Activated CD4-positive, alpha-beta memory T cell treated with anti-CD3 and anti-CD28 coated beads for 36 hours (primary cell): ENCODE results near the gene SLC25A24. TPM values are rescaled to one million over a fixed set of nuclear protein-coding genes. Genes with fewer than 3 reads are reported as not detected.
"Not testable (repeated sequence)": the region's sequence is repeated elsewhere in the genome, so short reads cannot be mapped to it uniquely, and the experiment has no call there.

Experiments used
- CTCF ChIA-PET: fragments of 350-600 bp; sonication (Branson Sonifier 250); formaldehyde crosslinking; loops from one replicate; lab custom pipeline; 2021; ENCODE audit warnings: antibody characterized with exemption, inconsistent platforms; lab: Charles Lee
- POLR2A ChIA-PET: fragments of 350-600 bp; sonication (Branson Sonifier 250); formaldehyde crosslinking; loops from one replicate; lab custom pipeline; 2021; ENCODE audit warnings: antibody characterized with exemption; lab: Charles Lee
- DNase-seq: peaks from one replicate; pipeline ENCODE4 v3.0.0-alpha.2; 2020
- H3K27ac Mint-ChIP-seq: one replicate; pipeline ENCODE4 v1.8.0; 2021; ENCODE audit warnings: mixed read lengths
- H3K27me3 Mint-ChIP-seq: one replicate; pipeline ENCODE4 v1.8.0; 2021; ENCODE audit warnings: mixed read lengths
- H3K36me3 Mint-ChIP-seq: one replicate; pipeline ENCODE4 v1.8.0; 2021; ENCODE audit warnings: mixed read lengths
- H3K4me1 Mint-ChIP-seq: one replicate; pipeline ENCODE4 v1.8.0; 2021; ENCODE audit warnings: low read depth, mixed read lengths
- H3K4me3 Mint-ChIP-seq: one replicate; pipeline ENCODE4 v1.8.0; 2021; ENCODE audit warnings: mild to moderate bottlenecking, mixed read lengths
- H3K9me3 Mint-ChIP-seq: one replicate; pipeline ENCODE4 v1.8.0; 2021; ENCODE audit warnings: mixed read lengths
- intact Hi-C: fragments of 100-400 bp; cut with micrococcal nuclease; formaldehyde crosslinking; loops from one replicate; pipeline ENCODE4 v1.15.1; 2023
- total RNA-seq, 2 experiments: library from RNA; stranded (reverse); gene quantifications; one replicate each; pipeline ENCODE4 v1.2.3, GENCODE V29; 2021

The SLC25A24 gene
- total RNA-seq, 2 experiments from 2014 or later: 18.1 to 19.4 TPM

DNA sequence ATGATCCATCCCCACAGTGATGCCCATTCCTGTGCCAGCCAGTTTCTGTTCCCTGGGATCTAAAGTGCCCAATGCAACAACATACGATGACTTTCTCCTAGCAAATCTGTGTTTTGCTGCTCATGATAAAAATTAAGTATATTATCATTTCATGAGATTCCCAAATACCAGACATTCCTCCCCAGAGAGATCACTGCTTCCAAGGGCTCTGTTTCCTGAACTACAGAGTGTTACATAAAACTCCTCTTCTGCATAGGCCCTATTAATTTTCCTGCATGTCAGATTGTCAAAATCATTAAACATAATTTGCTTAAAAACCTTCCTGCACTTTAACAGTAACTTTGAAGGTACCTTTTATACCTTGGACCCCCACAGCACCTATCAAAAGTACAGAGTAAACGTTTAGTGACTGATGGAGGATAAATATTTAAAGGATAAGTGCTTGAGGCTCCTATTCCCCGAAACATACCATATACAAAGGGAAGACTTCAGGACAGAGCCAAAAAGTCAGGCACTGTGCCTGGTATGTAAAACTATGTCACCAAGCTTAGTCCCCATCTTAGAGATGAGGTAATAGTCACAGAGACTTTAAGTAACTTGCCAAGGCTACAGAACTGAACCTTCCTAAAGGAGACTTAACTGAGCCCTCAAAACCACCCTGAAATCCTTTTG is 50.2 kb downstream of the SLC25A24 start:
- DNase-seq: no peak
- Mint-ChIP-seq H3K27ac (no peak overlapping the region), H3K36me3 (peaks cover 46% of the 10 kb centered on the region), H3K27me3 (no peaks in the 10 kb centered on the region), H3K9me3 (peaks cover 15% of the 10 kb centered on the region), H3K4me1 (no peaks in the 10 kb centered on the region), H3K4me3 (no peak overlapping the region)
- CTCF ChIA-PET: no interaction called here
- intact Hi-C loops: no loop called here
- POLR2A ChIA-PET: no interaction called here

- intact Hi-C loops, H3K27me3 Mint-ChIP-seq, CTCF ChIA-PET, H3K4me1 Mint-ChIP-seq, POLR2A ChIA-PET, DNase-seq, H3K4me3 Mint-ChIP-seq, H3K27ac Mint-ChIP-seq: not testable (repeated sequence)
- H3K9me3 Mint-ChIP-seq: peaks cover 15% of the 10 kb centered on the region
- peaks cover 60% of the 10 kb centered on the region for H3K36me3 Mint-ChIP-seq
Measured at GRCh38 chr1:108144569-108144968, 55.6 kb downstream of the SLC25A24 start.

DNA sequence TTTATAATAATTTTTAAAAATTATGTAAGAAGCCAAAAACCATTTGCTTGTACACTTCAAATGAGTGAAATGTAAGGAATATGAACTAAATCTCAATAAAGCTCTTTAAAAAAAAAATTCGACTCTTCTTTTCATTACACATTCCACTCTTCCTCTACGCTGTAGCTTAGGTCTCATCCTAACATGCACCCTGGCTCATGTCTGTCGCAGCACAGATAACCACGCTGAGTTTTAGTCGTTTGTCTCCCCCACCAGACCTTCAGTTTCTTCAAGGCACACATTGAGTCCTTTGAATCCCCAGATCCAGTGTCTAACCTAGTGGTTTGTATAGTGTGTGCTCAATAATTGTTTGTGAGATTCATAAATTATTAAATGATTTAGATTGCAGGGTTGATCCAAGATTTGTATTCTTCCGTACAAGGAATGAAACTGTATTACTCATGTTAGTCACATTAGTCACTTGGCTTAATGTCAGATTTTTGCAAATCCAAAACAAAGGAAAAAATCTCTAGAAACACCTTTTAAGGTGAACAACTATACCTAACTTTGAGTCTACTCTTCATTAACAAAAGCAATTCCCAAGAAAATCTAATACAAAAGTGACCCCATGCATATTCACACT is 57.3 kb downstream of the SLC25A24 start:
- POLR2A ChIA-PET: no interaction called here
- H3K4me1 Mint-ChIP-seq: peaks cover 6% of the 10 kb centered on the region

DNA sequence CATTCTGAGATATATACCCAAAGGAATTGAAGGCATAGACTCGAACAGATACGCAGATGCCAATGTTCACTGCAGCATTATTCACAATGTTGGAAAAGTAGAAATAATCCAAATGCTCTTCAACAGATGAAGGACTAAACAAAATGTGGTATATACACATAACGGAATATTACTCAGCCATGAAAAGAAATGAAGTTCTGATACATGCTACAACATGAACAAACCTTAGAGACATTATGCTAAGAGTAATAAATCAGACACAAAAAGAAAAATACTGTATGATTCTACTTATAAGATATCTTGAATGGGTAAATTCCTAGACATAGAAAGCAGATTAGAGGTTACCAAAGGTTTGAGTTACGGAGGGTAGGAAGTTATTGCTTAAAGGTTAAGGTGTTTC is 57.9 kb downstream of the SLC25A24 start:
- ChIA-PET CTCF (no interaction called here), POLR2A (no interaction called here)
- Mint-ChIP-seq H3K9me3 (peaks cover 13% of the 10 kb centered on the region), H3K27me3 (no peaks in the 10 kb centered on the region), H3K36me3 (peaks cover 49% of the 10 kb centered on the region), H3K27ac (no peak overlapping the region), H3K4me3 (no peak overlapping the region), H3K4me1 (peaks cover 6% of the 10 kb centered on the region)
- DNase-seq: no peak
- intact Hi-C loops: no loop called here

More for the DNA sequence above, 57.3 kb downstream of the SLC25A24 start:
- intact Hi-C loops: no loop called here
- peaks cover 15% of the 10 kb centered on the region for H3K9me3 Mint-ChIP-seq
- H3K27me3 Mint-ChIP-seq: no peaks in the 10 kb centered on the region
- no peak overlapping the region for H3K4me3 Mint-ChIP-seq
- CTCF ChIA-PET: no interaction called here
- no peak for DNase-seq
- H3K27ac Mint-ChIP-seq: no peak overlapping the region
- peaks cover 54% of the 10 kb centered on the region for H3K36me3 Mint-ChIP-seq

GRCh38 chr1:108141621-108142020 is 58.5 kb downstream of the SLC25A24 start:
- Mint-ChIP-seq H3K36me3 (peaks cover 43% of the 10 kb centered on the region), H3K27ac (no peak overlapping the region), H3K4me1 (peaks cover 6% of the 10 kb centered on the region), H3K9me3 (peaks cover 12% of the 10 kb centered on the region), H3K4me3 (no peak overlapping the region), H3K27me3 (no peaks in the 10 kb centered on the region)
- POLR2A ChIA-PET: no interaction called here
- intact Hi-C loops: no loop called here
- DNase-seq: no peak
- CTCF ChIA-PET: interaction anchor here (1.2 kb wide), 1 partner anchor 360 kb away, joined by 3 read pairs; no protein-coding TSS in a partner anchor

GRCh38 chr1:108140936-108141335 is 59.2 kb downstream of the SLC25A24 start:
- Mint-ChIP-seq H3K36me3 (peaks cover 37% of the 10 kb centered on the region), H3K9me3 (peaks cover 6% of the 10 kb centered on the region), H3K4me1 (peaks cover 6% of the 10 kb centered on the region), H3K27me3 (no peaks in the 10 kb centered on the region), H3K27ac (no peak overlapping the region), H3K4me3 (no peak overlapping the region)
- intact Hi-C loops: no loop called here
- no peak for DNase-seq
- ChIA-PET POLR2A (no interaction called here), CTCF (interaction anchor here (0.8 to 1.2 kb wide), 2 partner anchors 16 to 359 kb away, joined by 3 to 4 read pairs; no protein-coding TSS in a partner anchor)

DNA sequence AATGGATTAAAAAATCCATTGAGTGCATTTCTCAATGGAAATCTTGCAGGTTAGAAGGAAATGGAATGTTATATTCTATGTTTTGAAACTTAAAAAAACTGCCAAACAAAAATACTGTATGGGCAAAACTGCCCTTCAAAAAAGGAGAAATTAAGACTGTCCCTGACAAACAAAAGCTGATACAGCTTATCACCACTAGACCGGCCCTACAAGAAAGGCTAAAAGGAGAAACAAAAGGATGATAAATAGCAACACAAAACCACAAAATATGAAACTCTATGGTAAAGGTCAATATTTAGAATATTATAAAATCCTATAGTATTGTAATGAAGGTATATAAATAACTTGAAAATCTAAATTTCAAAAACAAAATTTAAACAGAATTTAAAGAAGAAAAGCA is 60.0 kb downstream of the SLC25A24 start:
- peaks cover 1% of the 10 kb centered on the region for H3K9me3 Mint-ChIP-seq
- no peak overlapping the region for H3K4me3 Mint-ChIP-seq
- intact Hi-C loops: no loop called here
- H3K36me3 Mint-ChIP-seq: peaks cover 36% of the 10 kb centered on the region
- CTCF ChIA-PET: interaction anchor here (0.8 to 1.2 kb wide), 2 partner anchors 15 to 358 kb away, joined by 3 to 4 read pairs; no protein-coding TSS in a partner anchor
- no peaks in the 10 kb centered on the region for H3K27me3 Mint-ChIP-seq
- POLR2A ChIA-PET: no interaction called here
- H3K4me1 Mint-ChIP-seq: peaks cover 6% of the 10 kb centered on the region
- no peak for DNase-seq
- no peak overlapping the region for H3K27ac Mint-ChIP-seq

DNA sequence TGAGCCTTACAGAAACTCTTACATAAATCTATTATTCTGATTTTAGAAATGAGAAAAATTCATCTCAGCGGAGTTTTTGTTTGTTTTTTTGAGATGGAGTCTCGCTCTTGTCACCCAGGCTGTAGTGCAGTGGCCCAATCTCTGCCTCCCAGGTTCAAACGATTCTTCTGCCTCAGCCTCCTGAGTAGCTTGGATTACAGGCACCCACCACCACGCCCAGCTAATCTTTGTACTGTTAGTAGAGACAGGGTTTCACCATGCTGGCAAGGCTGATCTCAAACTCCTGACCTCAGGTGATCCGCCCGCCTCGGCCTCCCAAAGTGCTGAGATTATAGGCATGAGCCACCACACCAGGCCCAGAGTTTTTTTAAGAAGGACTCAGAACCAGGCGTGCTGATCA is 60.6 kb downstream of the SLC25A24 start:
- H3K27me3 Mint-ChIP-seq, H3K4me3 Mint-ChIP-seq: not testable (repeated sequence)
- peaks cover 38% of the 10 kb centered on the region for H3K36me3 Mint-ChIP-seq

DNA sequence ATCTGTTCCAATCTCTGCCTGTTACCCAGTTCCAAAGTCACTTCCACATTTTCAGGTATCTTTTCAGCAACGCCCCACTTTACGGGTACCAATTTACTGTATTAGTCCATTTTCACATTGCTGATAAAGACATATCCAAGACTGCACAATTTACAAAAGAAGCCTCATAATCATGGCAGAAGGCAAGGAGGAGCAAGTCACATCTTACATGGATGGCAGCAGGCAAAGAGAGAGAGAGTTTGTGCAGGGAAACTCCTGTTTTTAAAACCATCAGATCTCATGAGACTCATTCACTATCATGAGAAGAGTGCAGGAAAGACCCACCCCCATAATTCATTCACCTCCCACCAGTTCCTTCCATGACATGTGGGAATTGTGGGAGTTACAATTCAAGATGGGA is 67.0 kb downstream of the SLC25A24 start:
- H3K4me1 Mint-ChIP-seq, intact Hi-C loops, CTCF ChIA-PET, POLR2A ChIA-PET, H3K27ac Mint-ChIP-seq, H3K4me3 Mint-ChIP-seq, DNase-seq, H3K9me3 Mint-ChIP-seq, H3K27me3 Mint-ChIP-seq: not testable (repeated sequence)
- H3K36me3 Mint-ChIP-seq: peaks cover 21% of the 10 kb centered on the region

More for the DNA sequence above, 60.6 kb downstream of the SLC25A24 start:
- CTCF ChIA-PET: interaction anchor here (2.6 kb wide), 1 partner anchor 14 kb away, joined by 9 read pairs; no protein-coding TSS in a partner anchor
- H3K4me1 Mint-ChIP-seq, POLR2A ChIA-PET, DNase-seq, H3K9me3 Mint-ChIP-seq, intact Hi-C loops, H3K27ac Mint-ChIP-seq: not testable (repeated sequence)

GRCh38 chr1:108132367-108132766 is 67.8 kb downstream of the SLC25A24 start:
- CTCF ChIA-PET, H3K4me3 Mint-ChIP-seq, DNase-seq, POLR2A ChIA-PET, H3K4me1 Mint-ChIP-seq, H3K27ac Mint-ChIP-seq, H3K9me3 Mint-ChIP-seq, intact Hi-C loops, H3K27me3 Mint-ChIP-seq: not testable (repeated sequence)
- peaks cover 18% of the 10 kb centered on the region for H3K36me3 Mint-ChIP-seq

DNA sequence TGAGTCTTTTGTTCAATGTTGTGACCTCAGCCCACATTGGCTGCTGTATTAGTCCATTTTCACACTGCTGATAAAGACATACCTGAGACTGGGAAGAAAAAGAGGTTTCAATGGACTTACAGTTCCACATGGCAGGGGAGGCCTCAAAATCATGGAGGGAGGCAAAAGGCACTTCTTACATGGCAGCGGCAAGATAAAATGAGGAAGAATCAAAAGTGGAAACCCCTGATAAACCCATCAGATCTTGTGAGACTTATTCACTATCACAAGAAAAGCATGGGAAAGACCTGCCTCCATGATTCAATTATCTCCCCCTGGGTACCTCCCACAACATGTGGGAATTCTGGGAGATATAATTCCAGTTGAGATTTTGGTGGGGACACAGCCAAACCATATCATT is 68.9 kb downstream of the SLC25A24 start:
- H3K27me3 Mint-ChIP-seq, H3K27ac Mint-ChIP-seq, H3K4me3 Mint-ChIP-seq, H3K4me1 Mint-ChIP-seq, H3K9me3 Mint-ChIP-seq, intact Hi-C loops, DNase-seq, POLR2A ChIA-PET: not testable (repeated sequence)
- CTCF ChIA-PET: interaction anchor here (9.2 kb wide), 1 partner anchor 350 kb away, joined by 423 read pairs; no protein-coding TSS in a partner anchor
- H3K36me3 Mint-ChIP-seq: peaks cover 16% of the 10 kb centered on the region

DNA sequence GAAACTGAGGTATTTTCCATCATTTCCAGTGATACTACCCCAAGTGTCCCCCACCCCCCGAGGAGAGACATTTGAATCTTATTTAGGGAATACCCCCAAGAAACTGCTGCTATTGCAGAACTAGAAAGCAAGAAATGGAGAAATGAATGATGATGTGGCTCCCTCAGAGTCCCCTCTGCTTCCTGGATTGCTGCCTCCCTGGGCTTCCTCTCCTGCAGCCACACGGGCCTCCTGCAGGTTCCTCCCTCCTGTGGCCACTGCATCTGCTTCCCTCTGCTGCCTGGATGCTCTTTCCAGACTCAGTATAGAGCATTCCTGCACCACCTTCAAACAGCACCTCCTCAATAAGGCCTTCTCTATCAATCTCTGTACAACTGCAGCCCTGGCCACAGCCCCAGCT is 69.3 kb downstream of the SLC25A24 start:
- Mint-ChIP-seq H3K27ac (no peak overlapping the region), H3K36me3 (peaks cover 16% of the 10 kb centered on the region), H3K4me3 (no peak overlapping the region), H3K27me3 (no peaks in the 10 kb centered on the region), H3K9me3 (peaks cover 9% of the 10 kb centered on the region), H3K4me1 (no peaks in the 10 kb centered on the region)
- ChIA-PET POLR2A (no interaction called here), CTCF (interaction anchor here (9.2 kb wide), 1 partner anchor 350 kb away, joined by 423 read pairs; no protein-coding TSS in a partner anchor)
- intact Hi-C loops: no loop called here
- no peak for DNase-seq
